ENCODE results near the gene ZSCAN21.

GRCh38 chr7:100100420-100101015 lies 50.9 kb downstream of the ZSCAN21 start:
- TF ChIP-seq CTCF (IDR thresholded peaks at IDR 0.05) (no peak), POLR2AphosphoS5 (IDR thresholded peaks at IDR 0.05) (peak; percentile 66 to 90 (median 84))
